ENCODE results near the gene CD164L2. TPM values are rescaled to one million over a fixed set of nuclear protein-coding genes. Genes with fewer than 3 reads are reported as not detected.

The CD164L2 gene
- total and polyA plus RNA-seq, 12 donors, result not detected

DNA sequence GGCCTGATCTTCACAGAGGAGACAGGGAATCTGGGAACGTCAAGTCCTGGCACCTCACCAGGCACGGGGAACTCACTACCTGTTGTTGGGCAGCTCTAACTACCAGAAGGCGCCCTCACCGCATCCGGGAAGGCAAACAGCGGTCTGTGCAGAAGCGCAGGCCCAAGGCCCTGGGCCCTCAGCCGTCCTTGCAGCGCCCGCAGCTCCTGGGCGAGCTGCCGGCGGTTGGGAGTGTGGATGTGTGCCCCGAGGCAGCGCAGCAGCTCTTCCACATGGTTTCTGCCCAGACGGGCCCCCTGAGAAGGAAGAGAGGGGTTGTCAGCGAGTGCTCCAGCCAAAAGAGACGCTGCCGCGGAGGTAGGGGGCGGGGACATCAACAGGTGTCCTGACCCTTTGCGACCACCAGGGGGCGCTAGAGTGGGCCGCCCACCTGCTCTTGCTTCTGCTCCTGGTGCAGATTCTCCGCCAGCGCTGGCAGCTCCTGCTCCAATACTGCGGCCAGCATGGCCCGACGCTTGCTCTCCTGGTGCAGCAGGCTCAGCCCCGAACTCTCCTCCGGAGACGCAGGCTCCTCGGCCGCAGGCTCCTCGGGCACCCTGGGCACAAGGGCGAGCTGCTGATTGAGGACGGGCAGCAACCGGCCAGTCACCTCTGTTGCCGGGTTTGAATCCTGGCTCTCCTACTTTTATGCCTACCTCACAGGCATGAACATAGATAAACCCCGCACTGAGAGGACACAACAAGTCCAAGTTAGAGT lies 25.7 kb downstream of the CD164L2 start:
- Histone ChIP-seq H3K27ac (peak overlapping the region in 2 of 10 donors; percentile 21 to 36), H3K9me3 (no peaks in the 10 kb centered on the region), H3K27me3 (no peaks in the 10 kb centered on the region), H3K4me1 (peaks cover 0 to 29% (median 10%) of the 10 kb centered on the region in 9 donors), H3K4me3 (peak overlapping the region in 2 of 10 donors; percentile 15 to 41), H3K36me3 (peaks cover 10 to 100% (median 56%) of the 10 kb centered on the region in 9 donors)
- TF ChIP-seq, protein P1, sequence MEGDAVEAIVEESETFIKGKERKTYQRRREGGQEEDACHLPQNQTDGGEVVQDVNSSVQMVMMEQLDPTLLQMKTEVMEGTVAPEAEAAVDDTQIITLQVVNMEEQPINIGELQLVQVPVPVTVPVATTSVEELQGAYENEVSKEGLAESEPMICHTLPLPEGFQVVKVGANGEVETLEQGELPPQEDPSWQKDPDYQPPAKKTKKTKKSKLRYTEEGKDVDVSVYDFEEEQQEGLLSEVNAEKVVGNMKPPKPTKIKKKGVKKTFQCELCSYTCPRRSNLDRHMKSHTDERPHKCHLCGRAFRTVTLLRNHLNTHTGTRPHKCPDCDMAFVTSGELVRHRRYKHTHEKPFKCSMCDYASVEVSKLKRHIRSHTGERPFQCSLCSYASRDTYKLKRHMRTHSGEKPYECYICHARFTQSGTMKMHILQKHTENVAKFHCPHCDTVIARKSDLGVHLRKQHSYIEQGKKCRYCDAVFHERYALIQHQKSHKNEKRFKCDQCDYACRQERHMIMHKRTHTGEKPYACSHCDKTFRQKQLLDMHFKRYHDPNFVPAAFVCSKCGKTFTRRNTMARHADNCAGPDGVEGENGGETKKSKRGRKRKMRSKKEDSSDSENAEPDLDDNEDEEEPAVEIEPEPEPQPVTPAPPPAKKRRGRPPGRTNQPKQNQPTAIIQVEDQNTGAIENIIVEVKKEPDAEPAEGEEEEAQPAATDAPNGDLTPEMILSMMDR (IDR thresholded peaks at IDR 0.05), result peak; percentile 94 to 100 (median 98)
- peak; percentile 33 to 87 (median 69) for ATAC-seq
- 41 to 49% methylated on average over 40 of the region's 40 CpGs for WGBS, 2 donors
- peak; percentile 69 to 76 for DNase-seq
- intact Hi-C loops (cut with DNase I), result loop anchor here in 8 of 10 donors (5.0 to 10.0 kb wide), 2 partner anchors 35 to 53 kb away; partner anchors contain the start of gene GPR3 (in 8 of the 8)

- Histone ChIP-seq H3K4me3 (peak overlapping the region in 2 of 10 donors; percentile 15 to 41), H3K27ac (peak overlapping the region in 2 of 10 donors; percentile 21 to 36), H3K9me3 (no peaks in the 10 kb centered on the region), H3K4me1 (peaks cover 0 to 29% (median 10%) of the 10 kb centered on the region in 9 donors), H3K27me3 (no peaks in the 10 kb centered on the region), H3K36me3 (peaks cover 8 to 93% (median 50%) of the 10 kb centered on the region in 9 donors)
- 88 to 91% methylated on average over 37 of the region's 37 CpGs for WGBS, 2 donors
- ATAC-seq (peak in 1 of 8 donors; percentile 7), DNase-seq (no peak)
- TF ChIP-seq, protein P1 (IDR thresholded peaks at IDR 0.05), result no peak
- intact Hi-C loops (cut with DNase I), result loop anchor here in 8 of 10 donors (5.0 to 10.0 kb wide), 2 partner anchors 36 to 52 kb away; partner anchors contain the start of gene GPR3 (in 8 of the 8)
These were observed 26.4 kb downstream of the CD164L2 start for GRCh38 chr1:27356619-27357280.

DNA sequence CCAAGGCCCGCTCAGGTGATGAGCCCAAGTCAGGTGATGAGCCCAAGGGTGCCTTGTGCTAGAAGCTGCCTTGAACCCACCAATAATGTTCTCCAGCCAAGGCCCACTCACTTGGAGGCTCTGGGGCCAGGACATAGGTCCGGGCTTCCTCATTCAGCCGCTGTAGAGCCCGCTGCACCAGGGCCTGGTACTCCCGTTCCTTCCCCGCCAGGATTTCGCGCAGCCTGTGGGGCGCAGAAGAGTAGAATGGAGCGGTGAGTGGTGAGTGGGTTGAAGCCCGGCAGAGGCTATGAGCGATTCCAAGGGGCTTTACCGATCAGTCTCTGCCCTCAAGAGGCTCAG lies 26.9 kb downstream of the CD164L2 start:
- Histone ChIP-seq H3K36me3 (peaks cover 6 to 88% (median 45%) of the 10 kb centered on the region in 9 donors), H3K4me3 (no peak overlapping the region), H3K9me3 (no peaks in the 10 kb centered on the region), H3K27me3 (no peaks in the 10 kb centered on the region), H3K4me1 (peaks cover under 1 to 32% (median 10%) of the 10 kb centered on the region in 9 donors), H3K27ac (peak overlapping the region in 1 of 10 donors; percentile 36)
- ATAC-seq (no peak), DNase-seq (no peak)
- TF ChIP-seq, protein P1 (IDR thresholded peaks at IDR 0.05), result no peak
- 95 to 96% methylated on average over 13 of the region's 13 CpGs for WGBS, 2 donors
- intact Hi-C loops (cut with DNase I), result loop anchor here in 8 of 10 donors (5.0 to 10.0 kb wide), 2 partner anchors 36 to 51 kb away; partner anchors contain the start of gene GPR3 (in 8 of the 8)

- ATAC-seq, result no peak
- Histone ChIP-seq H3K27ac (no peak overlapping the region), H3K4me3 (no peak overlapping the region), H3K27me3 (no peaks in the 10 kb centered on the region), H3K4me1 (peaks cover 6 to 34% (median 15%) of the 10 kb centered on the region in 9 donors), H3K36me3 (peaks cover 6 to 82% (median 40%) of the 10 kb centered on the region in 9 donors), H3K9me3 (no peaks in the 10 kb centered on the region)
- 95 to 97% methylated on average over 5 of the region's 5 CpGs for WGBS, 2 donors
- TF ChIP-seq, protein P1 (IDR thresholded peaks at IDR 0.05), result no peak
- intact Hi-C loops (cut with DNase I), result loop anchor here in 8 of 10 donors (5.0 to 10.0 kb wide), 2 partner anchors 37 to 51 kb away; partner anchors contain the start of gene GPR3 (in 8 of the 8)
- no peak for DNase-seq
These were observed 27.4 kb downstream of the CD164L2 start for GRCh38 chr1:27355683-27356082.

Measured in heart right ventricle (tissue), 16 donors.